Adrenal gland (tissue), 5 donors: ENCODE data around the gene PGRMC2.

Experiments used
- CTCF ChIP-seq, 6 experiments: fragments of 450-650 bp in 4 of 6; fragments of 200-600 bp in 2 of 6; sonication (generic) in 1 of 6; IDR thresholded peaks; 1 replicate in 5 of 6; 2 replicates in 1 of 6; pipeline versions ENCODE4 v1.5.1 to v1.8.0; 2016 to 2021; ENCODE audit warnings: antibody characterized with exemption in 6 of 6, mild to moderate bottlenecking in 2 of 6, moderate library complexity in 1 of 6
- POLR2A ChIP-seq, 2 donors: fragments of 450-650 bp; IDR thresholded peaks; one replicate each; pipeline ENCODE4 v1.6.1; 2017; ENCODE audit warnings: antibody characterized with exemption in 2 of 2, mild to moderate bottlenecking in 2 of 2, moderate library complexity in 1 of 2
- donor health status: DM: no; HTN: no; CAD: no.

DNA sequence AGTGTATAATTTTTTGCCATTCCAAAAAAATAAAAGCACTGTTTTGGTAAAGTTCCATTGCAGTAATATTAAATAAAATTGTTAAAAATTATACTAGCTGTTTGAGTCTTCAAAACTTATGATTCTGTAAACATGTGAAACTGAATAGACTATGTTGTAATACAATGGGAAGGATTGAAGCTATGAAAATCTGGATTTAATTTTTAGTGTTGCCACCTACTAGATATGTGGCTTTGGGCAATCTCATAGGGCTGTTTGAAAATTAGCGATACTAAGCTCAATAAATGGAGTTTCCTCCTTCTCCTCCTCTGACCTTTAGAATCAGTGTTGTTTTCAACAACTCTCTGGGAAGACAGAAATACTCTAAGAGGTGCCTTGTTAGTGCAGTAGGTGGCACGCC is 4.5 kb downstream of the PGRMC2 start:
- no peak for TF ChIP-seq CTCF (IDR thresholded peaks at IDR 0.05)
- TF ChIP-seq POLR2A (IDR thresholded peaks at IDR 0.05) = no peak
